Upper lobe of right lung (tissue), 1 donor: ENCODE measurements around the gene TLR5. TPM values are rescaled to one million over a fixed set of nuclear protein-coding genes. Genes with fewer than 3 reads are reported as not detected.

Source experiments
- ATAC-seq: fragments of 200-7000 bp; cut with Tn5 transposase; one replicate; pipeline ENCODE4 v1.9.1; 2020; ENCODE audit warnings: mild to moderate bottlenecking, moderate library complexity
- DNase-seq: peaks from one replicate; pipeline ENCODE4 v3.0.0-alpha.2; 2020
- H3K27ac ChIP-seq: fragments of 200-600 bp; one replicate; pipeline ENCODE4 v1.8.0; 2022
- H3K27me3 ChIP-seq: fragments of 200-600 bp; one replicate; pipeline ENCODE4 v1.8.0; 2022; ENCODE audit warnings: mild to moderate bottlenecking
- H3K36me3 ChIP-seq: fragments of 200-600 bp; one replicate; pipeline ENCODE4 v1.8.0; 2022
- H3K4me1 ChIP-seq: fragments of 200-600 bp; one replicate; pipeline ENCODE4 v1.8.0; 2022
- H3K4me3 ChIP-seq: fragments of 200-600 bp; one replicate; pipeline ENCODE4 v1.8.0; 2022; ENCODE audit warnings: mild to moderate bottlenecking
- H3K9me3 ChIP-seq: fragments of 200-600 bp; one replicate; pipeline ENCODE4 v1.8.0; 2022
- intact Hi-C: fragments of 100-400 bp; cut with DNase I; formaldehyde crosslinking; loops from one replicate; pipeline ENCODE4 v1.11.0; 2022
- total RNA-seq: library from RNA; stranded (reverse); fragmentation: NEBNext Ultra II Directional; extraction: Animal tissue kit (Norgen Biotek cat#: 25700); gene quantifications from one replicate; pipeline ENCODE4 v1.2.1, GENCODE V29; 2021
- TF ChIP-seq, protein P1 (sequence below): fragments of 200-600 bp; IDR thresholded peaks from one replicate; pipeline ENCODE4 v1.8.0; 2022; ENCODE audit warnings: antibody characterized with exemption
- donor health status: DM: no; HTN: yes; CAD: no; lungs with severe emphysema.

The TLR5 gene
- total RNA-seq, 1 donor from 2014 or later = 22.3 TPM

DNA sequence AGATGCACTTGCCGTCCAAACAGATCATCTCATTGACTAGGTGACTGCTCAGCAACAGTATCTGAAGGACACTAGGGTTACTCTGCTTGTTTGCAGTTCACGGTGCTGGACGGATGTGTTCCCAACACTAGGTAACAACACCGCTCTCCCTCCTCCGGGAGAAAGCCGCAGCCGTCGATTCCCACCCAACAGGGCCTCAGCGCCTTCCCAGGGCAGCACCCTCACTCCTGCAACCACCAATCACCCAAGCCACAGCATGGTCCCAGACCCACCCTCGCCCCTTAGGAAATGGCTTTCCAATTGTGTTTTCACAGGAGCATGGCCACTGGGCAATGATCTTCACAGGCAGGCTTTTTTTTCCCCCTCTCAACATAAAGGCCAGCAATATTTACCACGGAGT lies 779 bp downstream of the TLR5 start:
- TF ChIP-seq, protein P1, sequence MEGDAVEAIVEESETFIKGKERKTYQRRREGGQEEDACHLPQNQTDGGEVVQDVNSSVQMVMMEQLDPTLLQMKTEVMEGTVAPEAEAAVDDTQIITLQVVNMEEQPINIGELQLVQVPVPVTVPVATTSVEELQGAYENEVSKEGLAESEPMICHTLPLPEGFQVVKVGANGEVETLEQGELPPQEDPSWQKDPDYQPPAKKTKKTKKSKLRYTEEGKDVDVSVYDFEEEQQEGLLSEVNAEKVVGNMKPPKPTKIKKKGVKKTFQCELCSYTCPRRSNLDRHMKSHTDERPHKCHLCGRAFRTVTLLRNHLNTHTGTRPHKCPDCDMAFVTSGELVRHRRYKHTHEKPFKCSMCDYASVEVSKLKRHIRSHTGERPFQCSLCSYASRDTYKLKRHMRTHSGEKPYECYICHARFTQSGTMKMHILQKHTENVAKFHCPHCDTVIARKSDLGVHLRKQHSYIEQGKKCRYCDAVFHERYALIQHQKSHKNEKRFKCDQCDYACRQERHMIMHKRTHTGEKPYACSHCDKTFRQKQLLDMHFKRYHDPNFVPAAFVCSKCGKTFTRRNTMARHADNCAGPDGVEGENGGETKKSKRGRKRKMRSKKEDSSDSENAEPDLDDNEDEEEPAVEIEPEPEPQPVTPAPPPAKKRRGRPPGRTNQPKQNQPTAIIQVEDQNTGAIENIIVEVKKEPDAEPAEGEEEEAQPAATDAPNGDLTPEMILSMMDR = no peak
- Histone ChIP-seq H3K36me3 (no peaks in the 10 kb centered on the region), H3K9me3 (no peaks in the 10 kb centered on the region), H3K27me3 (no peaks in the 10 kb centered on the region), H3K27ac (no peak overlapping the region), H3K4me3 (peak overlapping the region; percentile 66), H3K4me1 (peaks cover 33% of the 10 kb centered on the region)
- DNase-seq = no peak
- intact Hi-C loops = no loop called here
- ATAC-seq = no peak

DNA sequence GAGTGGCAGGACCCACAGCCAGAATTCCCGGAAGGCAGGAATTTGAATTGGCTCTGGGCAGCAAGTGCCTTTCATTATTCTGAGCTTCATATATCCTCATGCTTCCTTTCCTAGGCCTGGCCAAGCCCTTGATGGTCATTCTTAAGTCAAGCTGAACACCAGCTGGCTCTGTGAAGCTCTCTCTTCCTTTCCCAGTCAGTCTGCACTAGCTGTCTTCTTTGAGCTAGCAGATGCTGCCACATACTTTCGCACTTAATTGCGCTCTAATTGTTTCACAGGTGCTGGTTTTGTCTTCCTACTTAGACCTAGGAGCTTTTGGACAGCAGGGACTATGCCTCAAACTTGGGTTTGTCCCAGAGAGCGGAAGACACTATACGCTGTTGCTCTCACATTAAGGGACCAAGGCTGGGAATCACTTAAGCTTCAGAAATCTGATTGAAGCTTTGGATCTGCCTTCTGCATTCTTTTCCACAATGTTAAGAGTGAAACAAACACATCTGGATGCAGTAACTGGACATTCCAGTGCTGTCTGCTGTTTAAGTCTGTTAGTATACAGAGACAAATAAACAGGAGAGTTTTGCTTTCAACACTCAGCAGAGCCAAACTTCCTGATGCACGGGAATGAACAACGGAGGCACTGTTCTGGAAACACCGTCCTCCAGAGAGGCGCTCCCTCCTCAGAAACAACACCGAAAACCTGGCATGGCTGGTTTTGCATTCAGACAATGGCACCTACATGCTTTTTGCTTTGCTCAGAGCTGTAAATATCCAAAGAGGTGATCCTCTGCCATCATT lies 2.2 kb downstream of the TLR5 start:
- Histone ChIP-seq H3K4me1 (peaks cover 48% of the 10 kb centered on the region), H3K27ac (peak overlapping the region; percentile 18), H3K9me3 (no peaks in the 10 kb centered on the region), H3K27me3 (no peaks in the 10 kb centered on the region), H3K36me3 (no peaks in the 10 kb centered on the region), H3K4me3 (peak overlapping the region; percentile 4)
- no peak for DNase-seq
- TF ChIP-seq, protein P1 = no peak
- intact Hi-C loops = no loop called here
- no peak for ATAC-seq

DNA sequence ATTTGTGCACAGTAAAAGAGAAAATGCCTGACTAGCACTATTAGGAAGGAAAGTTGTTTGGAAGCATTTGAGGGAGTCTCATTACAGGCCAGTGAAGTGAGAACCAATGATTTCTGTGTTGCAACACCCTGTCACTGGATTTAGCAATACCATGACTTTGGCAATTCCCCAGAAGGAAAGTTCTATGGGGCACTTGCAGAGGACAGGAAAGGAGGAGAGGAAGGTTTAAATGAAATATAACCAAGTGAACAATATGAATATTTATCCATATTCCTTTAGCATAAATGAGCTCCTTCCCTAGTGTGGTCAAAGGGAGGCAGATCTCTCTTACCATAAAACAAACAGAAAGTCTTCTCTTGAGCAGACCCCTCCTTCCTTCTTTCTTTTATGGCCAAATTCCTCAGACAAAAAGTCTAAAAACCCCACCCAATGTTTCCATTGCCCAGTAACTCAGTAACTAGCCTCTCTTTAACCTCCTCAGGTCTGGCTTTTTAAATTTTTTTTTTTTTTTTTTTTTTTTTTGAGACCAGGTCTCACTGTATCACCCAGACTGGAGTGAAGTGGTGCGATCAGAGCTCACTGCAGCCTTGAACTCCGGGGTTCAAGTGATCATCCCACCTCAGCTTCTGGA lies 5.5 kb downstream of the TLR5 start:
- Histone ChIP-seq H3K27ac (peak overlapping the region; percentile 75), H3K9me3 (no peaks in the 10 kb centered on the region), H3K4me1 (peaks cover 43% of the 10 kb centered on the region), H3K36me3 (no peaks in the 10 kb centered on the region), H3K4me3 (no peak overlapping the region), H3K27me3 (no peaks in the 10 kb centered on the region)
- TF ChIP-seq, protein P1 = no peak
- intact Hi-C loops = no loop called here
- peak; percentile 22 for ATAC-seq
- DNase-seq = no peak

DNA sequence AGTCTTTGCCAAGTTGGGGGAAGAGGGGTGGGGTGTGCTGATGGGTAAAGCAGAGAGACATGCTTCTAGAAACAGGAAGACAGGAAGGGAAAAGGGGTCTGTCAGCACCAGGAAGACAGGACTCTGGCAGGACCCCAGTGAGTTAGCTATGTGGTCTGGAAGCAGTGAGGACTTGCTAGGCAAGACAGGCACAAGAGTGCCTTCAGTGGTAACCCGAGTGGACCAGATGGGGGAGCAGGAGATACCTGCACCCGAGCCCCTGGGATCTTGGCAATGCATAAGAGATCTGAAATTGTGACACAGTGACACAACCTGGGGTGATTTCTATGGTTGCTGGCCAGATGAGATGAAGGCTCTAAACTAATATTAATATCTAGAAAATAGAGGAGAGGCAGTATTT lies 7.0 kb downstream of the TLR5 start:
- no peak overlapping the region for H3K4me3 ChIP-seq
- TF ChIP-seq, protein P1 = no peak
- intact Hi-C loops = no loop called here
- H3K36me3 ChIP-seq = no peaks in the 10 kb centered on the region
- ATAC-seq (no peak), DNase-seq (no peak)
- no peaks in the 10 kb centered on the region for H3K27me3 ChIP-seq
- H3K27ac ChIP-seq = peak overlapping the region; percentile 75
- no peaks in the 10 kb centered on the region for H3K9me3 ChIP-seq
- H3K4me1 ChIP-seq = peaks cover 37% of the 10 kb centered on the region

DNA sequence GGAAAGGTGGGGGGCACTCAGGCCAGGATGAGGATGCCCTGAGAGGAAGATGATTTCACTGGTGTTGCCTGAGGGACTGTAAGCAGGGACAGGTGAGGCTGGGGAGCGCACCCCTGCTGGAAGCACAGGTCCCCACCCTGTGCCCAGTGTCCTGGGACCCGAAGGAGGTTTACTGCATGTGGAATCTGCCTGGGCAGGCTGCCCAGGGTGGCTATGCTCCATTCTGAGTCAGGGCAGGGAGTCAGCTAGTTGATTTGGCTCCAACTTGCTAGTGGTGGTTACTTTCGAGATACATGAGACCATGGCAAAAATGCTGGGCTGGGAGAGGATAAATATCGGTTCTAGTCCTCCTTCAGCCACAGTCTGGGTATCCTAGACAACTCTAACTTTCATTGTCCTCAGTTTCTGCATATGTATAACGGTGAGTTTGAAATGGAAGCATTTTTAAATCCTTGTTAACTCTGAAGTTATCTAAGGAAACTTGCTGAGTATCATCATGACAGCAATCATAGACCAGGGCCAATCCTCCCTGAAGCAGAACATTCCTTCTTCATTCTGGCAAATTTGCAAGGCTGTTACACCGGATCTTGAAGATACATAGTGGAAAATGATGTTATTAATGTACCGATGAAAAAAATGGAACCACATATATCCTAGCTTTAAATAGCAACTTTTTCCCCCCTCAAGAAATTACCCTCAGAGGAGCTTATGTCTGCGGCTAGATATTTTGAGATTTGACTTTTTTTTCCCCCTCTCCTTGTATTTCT lies 7.7 kb downstream of the TLR5 start:
- Histone ChIP-seq H3K36me3 (no peaks in the 10 kb centered on the region), H3K9me3 (no peaks in the 10 kb centered on the region), H3K4me1 (peaks cover 37% of the 10 kb centered on the region), H3K4me3 (no peak overlapping the region), H3K27me3 (no peaks in the 10 kb centered on the region), H3K27ac (peak overlapping the region; percentile 75)
- ATAC-seq = no peak
- DNase-seq = no peak
- intact Hi-C loops = no loop called here
- TF ChIP-seq, protein P1 = no peak
